ENCODE results near the gene RPP25L.

Gene RPP25L

DNA sequence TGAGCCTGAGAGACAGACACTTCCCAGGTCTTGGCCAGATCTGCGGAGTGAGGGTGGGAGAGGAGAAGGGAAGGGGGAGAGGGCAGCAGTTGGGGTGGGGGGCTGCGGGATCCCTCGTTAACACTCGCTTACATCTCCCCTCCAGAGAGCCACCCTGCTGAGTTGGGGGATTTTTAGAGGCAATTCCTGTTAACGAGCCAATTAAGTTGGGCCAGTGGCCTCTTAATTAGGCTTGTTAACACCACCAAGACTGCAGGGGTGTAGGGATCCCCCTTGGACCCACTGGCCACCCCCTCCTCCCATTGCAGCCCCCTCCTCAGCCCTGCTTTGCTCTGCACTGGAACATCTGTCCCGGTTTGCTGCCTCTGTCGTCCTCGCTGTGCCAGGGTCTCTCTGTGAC is 46.0 kb downstream of the RPP25L start:
- no peak for DNase-seq

- DNase-seq, result no peak
Observed at GRCh38 chr9:34564617-34565016, 47.3 kb downstream of the RPP25L start.

DNA sequence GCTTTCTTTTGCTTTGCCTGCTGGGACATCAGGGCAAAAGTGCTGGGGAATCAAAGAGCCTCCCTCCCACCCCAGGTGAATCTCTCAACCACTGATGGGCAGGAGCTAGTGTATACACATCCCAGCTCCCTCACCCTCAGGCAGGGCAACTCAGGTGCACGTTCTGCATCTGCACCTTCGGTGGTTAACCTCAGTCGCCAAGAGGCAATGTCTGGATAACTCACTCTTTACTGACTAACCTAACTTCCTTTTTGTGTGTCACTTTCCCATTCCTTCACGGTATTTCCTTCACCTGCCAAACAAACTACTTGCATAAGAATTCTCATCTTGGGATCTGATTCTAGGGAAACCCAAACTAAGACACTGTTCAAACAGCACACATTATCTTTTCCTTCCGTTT is 48.6 kb downstream of the RPP25L start:
- no peak for DNase-seq

DNA sequence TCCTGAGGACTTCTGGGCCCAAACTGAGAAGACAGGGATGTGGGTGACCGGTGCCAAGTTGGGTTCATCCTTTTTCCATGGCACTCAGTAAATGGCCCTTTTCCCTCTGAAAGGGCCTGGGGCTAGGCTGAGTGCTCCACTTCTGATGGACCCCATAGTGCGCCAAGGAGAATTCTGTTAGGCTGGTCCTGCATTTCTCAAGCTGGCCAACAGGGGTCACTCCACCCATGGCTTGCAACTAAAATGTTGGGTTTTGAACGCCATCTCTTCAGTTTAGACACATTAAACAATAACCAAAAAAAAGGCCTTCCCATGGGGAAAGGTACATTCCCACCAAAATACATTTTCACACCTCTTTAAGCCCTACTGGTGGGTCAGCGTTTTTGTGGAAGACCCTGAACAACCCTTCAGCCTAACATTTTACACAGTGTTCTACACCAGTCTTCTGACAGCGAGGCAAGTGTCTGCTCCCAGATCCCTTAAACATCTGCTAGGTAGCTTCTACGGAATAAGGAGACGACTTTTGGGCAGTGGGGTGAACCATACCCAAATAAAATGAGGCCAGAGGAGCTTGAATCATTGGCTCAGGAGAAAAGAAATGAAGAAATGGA is 49.7 kb downstream of the RPP25L start:
- no peak for DNase-seq

GRCh38 chr9:34560599-34561214 is 51.2 kb downstream of the RPP25L start:
- no peak for DNase-seq
